VCaP (cell line): ENCODE measurements around the gene FETUB.

Source experiments
- H3K27ac ChIP-seq: fragments of 450-650 bp; 2 replicates; pipeline ENCODE4 v1.5.1; 2017
- TF ChIP-seq, protein P1 (sequence below): fragments of 450-650 bp; conservative IDR thresholded peaks from 2 replicates; pipeline ENCODE4 v1.5.1; 2017; ENCODE audit warnings: mild to moderate bottlenecking, moderate library complexity

Gene FETUB

DNA sequence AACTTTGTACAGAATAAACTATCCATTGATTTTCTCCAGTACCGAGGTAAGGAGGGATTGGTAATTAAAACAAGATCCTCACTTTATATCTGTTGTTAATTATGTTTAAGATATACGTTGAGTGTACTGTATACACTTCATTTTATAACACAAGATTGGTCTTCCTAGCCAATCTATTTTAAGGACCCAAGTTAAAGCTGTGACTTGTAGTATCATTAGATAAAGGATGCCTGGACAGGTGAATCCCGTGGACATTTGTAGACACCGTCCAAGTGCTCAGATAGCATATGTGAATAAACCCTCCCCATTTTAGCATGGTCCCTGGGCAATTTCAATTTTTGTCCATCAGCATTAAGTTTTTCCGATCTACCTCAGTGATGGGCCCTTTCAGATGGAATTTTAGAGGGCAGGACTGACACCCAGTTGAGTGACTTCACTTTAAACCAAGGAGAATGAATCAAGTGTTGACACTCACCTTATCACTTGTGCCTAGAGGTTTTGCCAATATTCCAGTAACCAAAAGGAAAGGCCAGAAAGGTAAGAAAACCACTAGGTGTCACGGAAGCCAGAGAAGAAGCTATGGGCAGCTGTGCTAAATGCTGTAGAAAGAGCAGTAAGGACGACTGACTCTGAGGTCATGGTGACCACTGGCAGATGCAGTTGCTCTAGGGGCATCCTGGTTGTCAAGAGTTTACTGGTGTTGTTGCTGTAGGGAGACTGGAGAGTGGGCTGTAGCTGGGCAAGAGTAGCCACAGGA is 18.1 kb upstream of the FETUB start:
- TF ChIP-seq, protein P1, sequence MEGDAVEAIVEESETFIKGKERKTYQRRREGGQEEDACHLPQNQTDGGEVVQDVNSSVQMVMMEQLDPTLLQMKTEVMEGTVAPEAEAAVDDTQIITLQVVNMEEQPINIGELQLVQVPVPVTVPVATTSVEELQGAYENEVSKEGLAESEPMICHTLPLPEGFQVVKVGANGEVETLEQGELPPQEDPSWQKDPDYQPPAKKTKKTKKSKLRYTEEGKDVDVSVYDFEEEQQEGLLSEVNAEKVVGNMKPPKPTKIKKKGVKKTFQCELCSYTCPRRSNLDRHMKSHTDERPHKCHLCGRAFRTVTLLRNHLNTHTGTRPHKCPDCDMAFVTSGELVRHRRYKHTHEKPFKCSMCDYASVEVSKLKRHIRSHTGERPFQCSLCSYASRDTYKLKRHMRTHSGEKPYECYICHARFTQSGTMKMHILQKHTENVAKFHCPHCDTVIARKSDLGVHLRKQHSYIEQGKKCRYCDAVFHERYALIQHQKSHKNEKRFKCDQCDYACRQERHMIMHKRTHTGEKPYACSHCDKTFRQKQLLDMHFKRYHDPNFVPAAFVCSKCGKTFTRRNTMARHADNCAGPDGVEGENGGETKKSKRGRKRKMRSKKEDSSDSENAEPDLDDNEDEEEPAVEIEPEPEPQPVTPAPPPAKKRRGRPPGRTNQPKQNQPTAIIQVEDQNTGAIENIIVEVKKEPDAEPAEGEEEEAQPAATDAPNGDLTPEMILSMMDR: no peak
- no peak overlapping the region for H3K27ac ChIP-seq

GRCh38 chr3:186622651-186623310 is 17.4 kb upstream of the FETUB start:
- H3K27ac ChIP-seq: no peak overlapping the region
- TF ChIP-seq, protein P1: no peak

DNA sequence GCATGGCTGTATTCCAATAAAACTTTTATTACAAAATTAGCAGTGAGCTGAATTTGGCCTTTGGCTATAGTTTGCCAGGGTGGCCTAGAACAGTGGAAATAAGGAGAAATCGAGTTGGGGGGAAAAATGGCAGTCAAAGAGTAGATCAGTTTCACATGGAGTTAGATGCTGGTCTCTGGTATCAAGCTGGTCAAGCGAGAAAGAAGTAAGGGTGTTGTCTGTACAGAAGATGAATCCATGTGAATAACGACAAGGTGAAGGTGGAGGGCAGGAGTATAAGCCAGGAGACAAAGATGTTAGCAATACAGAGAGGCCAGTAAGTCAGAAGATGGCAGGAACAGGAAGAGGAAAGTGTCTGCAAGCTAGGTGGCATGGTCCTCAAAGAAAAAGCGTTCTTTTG is 15.6 kb upstream of the FETUB start:
- H3K27ac ChIP-seq: no peak overlapping the region
- TF ChIP-seq, protein P1: no peak

GRCh38 chr3:186625600-186626042 is 14.6 kb upstream of the FETUB start:
- H3K27ac ChIP-seq: no peak overlapping the region
- TF ChIP-seq, protein P1: no peak

DNA sequence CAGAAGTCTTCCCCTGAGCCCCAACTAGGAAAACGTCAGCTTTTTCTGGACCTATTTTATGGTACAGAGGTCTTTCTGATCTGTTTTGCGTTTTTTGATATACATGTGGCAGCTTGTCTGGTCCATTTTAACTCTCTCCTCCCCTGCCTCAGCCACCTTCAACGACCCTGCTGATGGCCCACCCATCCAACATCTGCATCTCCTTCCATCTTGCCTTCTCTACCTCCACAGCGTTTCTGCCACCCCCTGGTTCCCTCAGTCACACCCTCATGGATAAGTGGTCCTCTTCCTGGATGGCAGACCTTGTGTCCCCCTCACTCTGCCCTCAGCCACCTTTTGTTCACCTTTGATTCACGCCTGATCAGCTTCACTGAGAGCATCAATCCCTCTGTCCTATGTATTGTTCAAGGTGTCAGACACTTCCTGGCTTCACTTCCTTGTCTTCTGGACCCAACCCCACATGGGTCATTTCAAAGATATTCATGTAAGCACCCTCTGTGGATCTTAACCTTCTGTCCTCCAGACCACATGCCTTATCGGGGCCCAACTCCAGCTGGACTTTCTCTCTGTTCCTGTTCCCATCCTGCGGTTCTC is 13.8 kb upstream of the FETUB start:
- TF ChIP-seq, protein P1: no peak
- no peak overlapping the region for H3K27ac ChIP-seq

GRCh38 chr3:186627852-186628414 is 12.3 kb upstream of the FETUB start:
- TF ChIP-seq, protein P1: no peak
- H3K27ac ChIP-seq: no peak overlapping the region

DNA sequence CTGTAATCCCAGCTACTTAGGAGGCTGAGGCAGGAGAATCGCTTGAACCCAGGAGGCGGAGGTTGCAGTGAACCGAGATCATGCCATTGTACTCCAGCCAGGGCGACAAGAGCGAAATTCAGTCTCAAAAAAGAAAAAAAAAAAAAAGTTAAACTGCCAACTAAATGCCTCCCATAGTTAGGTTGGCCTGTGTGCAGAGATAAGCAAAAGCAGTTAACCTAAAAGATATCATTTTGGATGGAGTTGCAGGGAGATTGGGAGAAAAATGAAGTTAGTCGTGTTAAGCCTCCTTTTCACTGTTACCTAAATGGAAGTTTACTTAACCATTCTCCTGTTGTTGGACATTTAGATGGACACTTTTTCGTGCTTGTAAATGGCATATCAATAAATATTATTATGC is 11.4 kb upstream of the FETUB start:
- TF ChIP-seq, protein P1: no peak

More for the DNA sequence above, 11.4 kb upstream of the FETUB start:
- H3K27ac ChIP-seq: no peak overlapping the region
